NCI-H2029 (cell line): ENCODE data around the gene MDC1.
"Not testable (repeated sequence)": the region's sequence is repeated elsewhere in the genome, so short reads cannot be mapped to it uniquely, and the experiment has no call there.

ENCODE experiments used
- DNase-seq: peaks from one replicate; lab custom pipeline; 2025; lab: John Stamatoyannopoulos, UW

MDC1 gene, protein sequence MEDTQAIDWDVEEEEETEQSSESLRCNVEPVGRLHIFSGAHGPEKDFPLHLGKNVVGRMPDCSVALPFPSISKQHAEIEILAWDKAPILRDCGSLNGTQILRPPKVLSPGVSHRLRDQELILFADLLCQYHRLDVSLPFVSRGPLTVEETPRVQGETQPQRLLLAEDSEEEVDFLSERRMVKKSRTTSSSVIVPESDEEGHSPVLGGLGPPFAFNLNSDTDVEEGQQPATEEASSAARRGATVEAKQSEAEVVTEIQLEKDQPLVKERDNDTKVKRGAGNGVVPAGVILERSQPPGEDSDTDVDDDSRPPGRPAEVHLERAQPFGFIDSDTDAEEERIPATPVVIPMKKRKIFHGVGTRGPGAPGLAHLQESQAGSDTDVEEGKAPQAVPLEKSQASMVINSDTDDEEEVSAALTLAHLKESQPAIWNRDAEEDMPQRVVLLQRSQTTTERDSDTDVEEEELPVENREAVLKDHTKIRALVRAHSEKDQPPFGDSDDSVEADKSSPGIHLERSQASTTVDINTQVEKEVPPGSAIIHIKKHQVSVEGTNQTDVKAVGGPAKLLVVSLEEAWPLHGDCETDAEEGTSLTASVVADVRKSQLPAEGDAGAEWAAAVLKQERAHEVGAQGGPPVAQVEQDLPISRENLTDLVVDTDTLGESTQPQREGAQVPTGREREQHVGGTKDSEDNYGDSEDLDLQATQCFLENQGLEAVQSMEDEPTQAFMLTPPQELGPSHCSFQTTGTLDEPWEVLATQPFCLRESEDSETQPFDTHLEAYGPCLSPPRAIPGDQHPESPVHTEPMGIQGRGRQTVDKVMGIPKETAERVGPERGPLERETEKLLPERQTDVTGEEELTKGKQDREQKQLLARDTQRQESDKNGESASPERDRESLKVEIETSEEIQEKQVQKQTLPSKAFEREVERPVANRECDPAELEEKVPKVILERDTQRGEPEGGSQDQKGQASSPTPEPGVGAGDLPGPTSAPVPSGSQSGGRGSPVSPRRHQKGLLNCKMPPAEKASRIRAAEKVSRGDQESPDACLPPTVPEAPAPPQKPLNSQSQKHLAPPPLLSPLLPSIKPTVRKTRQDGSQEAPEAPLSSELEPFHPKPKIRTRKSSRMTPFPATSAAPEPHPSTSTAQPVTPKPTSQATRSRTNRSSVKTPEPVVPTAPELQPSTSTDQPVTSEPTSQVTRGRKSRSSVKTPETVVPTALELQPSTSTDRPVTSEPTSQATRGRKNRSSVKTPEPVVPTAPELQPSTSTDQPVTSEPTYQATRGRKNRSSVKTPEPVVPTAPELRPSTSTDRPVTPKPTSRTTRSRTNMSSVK (N-terminal part only)

DNA sequence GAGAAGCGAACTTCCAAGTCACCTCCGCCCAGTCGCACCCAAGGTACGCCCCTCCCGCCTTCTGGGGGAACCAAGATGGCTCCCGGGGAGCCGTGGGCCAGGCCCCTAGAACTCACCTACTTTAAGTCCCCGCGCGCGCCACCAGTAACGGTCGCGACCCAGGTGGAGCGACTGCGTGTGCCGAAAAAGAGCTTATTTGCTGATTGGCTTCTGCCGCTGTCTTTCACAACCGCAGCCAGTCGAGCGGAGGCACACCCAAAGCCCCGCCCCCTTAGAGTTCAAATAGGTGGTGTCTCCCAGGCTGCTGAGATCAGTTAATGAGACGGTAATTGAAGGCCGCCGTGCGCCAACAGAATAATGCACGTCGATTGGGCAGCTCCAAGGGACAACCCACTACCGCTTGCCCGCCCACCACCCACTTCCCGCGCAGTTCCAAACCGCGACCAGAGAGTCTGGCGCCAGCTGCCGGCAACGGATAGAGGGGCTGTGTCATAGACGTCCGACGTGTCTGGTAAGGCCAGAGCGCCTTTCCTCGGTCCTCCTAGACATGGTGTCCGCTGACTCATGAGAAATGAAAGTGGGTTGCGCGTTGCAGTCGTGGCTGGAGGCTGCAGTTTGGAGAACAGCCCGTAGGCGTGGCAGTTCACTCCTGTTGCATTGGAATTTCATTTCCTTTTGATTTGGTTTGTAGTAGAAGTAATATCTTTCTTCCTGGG lies at the start of gene MDC1:
Gene MDC1, minus strand, starts transcription at position 153 of the 716 bp plus-strand sequence. CDS start 2,106 bp downstream, outside the sequence.
- DNase-seq = peak; percentile 100

DNA sequence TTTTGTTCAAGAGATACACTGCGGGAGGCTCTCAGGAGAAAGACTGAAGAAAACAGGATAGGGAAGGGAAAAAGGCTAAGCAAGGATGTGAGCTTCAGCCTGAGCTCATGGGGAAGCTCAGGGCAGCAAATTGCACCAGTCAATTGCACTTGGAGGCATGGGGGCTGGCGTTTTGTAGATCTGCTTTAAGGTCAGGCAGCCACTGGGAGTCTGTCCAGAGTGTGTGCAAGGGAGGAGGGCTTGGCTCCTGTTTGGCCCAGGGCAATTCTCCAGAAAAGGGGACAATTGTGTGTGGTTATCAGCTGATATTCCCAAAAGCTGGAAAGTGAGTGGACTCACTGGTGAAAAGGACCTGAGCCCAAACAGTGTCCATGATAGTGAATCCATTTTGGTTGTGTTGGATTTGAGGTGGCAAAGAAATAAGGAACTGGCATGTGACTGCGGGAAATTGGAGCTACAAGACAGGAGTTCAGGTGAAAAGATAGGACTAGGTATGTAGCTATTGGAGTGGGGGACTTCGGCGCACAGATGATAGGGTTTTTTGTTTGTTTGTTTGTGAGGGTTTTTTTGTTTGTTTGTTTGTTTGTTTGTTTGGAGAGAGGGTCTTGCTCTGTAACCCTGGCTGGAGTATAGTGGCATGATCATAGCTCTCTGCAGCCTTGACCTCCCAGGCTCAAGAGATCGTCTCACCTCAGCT lies 49.5 kb upstream of the MDC1 start:
- DNase-seq = no peak

GRCh38 chr6:30765495-30765894 lies 48.4 kb upstream of the MDC1 start:
- DNase-seq = not testable (repeated sequence)

- not testable (repeated sequence) for DNase-seq
Measured at GRCh38 chr6:30764490-30765043, 47.5 kb upstream of the MDC1 start.

DNA sequence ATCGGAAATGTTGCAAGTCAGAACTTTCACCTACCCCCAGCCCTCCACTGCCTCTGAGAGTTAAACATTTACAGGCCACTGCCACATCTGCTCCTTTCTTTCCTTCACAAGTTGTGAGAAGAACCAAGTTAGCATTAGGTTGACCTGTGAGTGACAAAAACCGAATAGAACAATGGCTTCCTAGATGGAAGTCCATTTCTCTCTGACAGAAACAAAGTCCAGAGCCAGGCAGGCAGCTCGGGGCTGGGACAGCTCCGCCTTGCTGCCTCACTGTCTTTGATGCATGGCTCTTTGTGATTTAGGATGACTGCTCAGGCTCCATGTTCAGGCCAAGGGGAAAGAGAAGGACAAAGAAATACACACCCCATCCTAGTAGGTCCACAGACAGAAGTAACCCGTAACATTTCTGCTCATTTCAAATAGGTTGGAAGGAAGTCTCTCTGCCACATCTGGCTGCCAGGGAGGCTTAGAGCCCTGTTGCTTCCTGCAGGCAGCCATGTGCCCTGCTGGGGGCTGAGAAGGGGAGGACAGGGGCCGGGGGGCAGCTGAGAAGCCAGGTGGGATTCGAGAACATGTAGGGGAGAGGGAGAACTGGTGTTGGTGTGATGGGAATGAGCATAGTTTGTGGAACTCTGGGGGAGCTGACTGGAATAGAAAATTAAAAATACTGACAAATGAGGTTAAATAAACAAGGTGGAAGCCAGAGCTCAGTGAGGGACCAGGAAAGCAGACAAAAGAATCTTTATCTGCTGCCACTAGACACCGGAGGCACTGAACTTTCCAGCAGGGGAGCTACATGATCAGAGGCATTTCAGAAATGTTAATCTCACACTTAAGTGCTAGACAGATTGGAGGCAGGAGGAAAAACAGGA lies 46.8 kb upstream of the MDC1 start:
- no peak for DNase-seq

DNA sequence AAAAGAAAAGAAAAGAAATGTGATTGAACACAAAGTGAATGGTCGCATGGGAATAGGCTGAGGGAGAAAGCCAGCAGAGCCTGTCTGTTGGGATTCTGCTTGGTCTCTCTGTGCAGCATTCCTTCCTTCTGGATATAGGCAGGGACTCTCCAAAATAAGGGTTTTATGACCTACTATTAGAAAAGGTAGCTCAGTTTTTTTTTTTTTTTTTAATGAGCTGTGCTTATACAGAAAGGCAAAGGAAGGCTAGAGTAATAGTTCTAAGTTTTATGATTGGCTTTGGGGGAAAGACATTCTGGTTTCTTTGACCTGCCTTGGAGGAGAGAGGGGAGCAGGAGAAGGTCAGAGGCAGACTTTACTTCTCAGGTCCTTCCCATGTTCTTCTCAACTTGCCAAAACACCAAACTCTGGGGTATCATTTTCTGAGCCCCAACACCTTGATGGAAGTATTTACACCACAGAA lies 46.1 kb upstream of the MDC1 start:
- no peak for DNase-seq

- DNase-seq = no peak
Measured at GRCh38 chr6:30761791-30762429, 44.8 kb upstream of the MDC1 start.

- DNase-seq = no peak
Measured at GRCh38 chr6:30760549-30760948, 43.5 kb upstream of the MDC1 start.

- DNase-seq = no peak
Measured at GRCh38 chr6:30759575-30760239, 42.6 kb upstream of the MDC1 start.

DNA sequence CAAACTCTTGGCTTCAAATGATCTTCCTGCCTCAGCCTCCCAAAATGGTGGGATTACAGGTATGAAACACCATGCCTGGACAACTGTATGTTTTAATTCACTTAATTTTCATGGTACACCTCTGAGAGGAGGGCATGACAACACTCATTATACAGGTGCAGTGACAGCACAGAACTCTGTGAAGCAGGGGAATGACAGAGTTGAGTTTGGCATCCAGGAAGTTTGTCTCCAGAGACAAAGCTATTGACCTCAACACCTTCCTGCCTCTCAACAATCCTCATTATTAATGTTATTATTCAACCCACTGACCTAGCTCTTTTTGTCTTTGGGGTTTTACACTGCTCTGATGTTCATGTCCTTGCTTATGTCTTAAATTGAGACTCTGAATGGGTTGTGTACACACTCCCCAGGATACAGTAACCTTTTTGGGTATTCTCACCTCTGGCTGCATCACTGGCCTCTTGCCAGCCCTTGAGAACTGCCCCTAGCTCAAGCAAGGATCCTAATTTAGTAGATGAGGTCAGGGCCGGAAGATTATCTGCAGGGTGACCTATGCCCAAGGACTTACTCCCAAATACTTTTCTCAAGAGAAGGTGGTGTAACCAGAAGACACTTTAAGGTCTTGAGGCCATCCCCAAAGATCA lies 40.3 kb upstream of the MDC1 start:
- no peak for DNase-seq

- DNase-seq = not testable (repeated sequence)
Measured at GRCh38 chr6:30756405-30757003, 39.4 kb upstream of the MDC1 start.

GRCh38 chr6:30754631-30755030 lies 37.5 kb upstream of the MDC1 start:
- DNase-seq = no peak

DNA sequence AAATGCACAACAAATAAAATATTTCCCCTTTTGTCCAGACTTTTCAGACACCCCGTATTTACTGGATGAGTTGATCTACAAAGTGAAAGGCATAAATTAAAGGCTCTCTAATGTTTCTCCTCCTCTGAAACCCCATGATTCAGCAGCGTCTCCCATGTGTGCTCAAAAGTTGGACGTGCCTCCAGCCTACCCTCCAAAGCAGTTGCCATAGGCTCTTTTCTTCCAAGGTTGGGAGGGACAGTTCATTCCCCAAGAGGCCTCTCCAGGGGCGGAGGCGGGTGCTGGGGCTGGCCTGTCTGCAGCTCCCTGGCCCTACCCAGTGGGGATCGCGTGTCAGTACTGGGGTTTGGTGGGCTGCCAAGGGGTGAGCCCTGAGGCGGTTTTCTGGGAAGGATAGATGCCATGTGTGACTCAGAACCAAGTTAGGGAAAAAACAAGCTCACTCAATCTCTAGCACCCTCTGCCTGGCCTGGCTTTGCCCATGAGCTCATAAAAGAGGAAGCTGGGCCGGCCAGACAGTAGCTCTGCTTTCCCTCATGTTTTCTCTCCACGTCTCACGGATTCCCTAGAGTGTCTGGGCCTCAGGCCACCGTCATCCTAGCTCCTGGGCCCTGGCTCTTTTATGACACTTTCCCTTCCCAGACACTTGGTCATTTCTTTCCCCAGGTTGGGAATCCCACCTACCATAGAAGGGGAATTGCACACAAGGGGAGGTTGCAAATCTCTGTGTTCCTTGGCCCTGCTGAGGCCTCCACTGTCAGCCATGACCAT lies 35.3 kb upstream of the MDC1 start:
- DNase-seq = peak; percentile 14

- DNase-seq = no peak
Measured at GRCh38 chr6:30750379-30750668, 33.2 kb upstream of the MDC1 start.

DNA sequence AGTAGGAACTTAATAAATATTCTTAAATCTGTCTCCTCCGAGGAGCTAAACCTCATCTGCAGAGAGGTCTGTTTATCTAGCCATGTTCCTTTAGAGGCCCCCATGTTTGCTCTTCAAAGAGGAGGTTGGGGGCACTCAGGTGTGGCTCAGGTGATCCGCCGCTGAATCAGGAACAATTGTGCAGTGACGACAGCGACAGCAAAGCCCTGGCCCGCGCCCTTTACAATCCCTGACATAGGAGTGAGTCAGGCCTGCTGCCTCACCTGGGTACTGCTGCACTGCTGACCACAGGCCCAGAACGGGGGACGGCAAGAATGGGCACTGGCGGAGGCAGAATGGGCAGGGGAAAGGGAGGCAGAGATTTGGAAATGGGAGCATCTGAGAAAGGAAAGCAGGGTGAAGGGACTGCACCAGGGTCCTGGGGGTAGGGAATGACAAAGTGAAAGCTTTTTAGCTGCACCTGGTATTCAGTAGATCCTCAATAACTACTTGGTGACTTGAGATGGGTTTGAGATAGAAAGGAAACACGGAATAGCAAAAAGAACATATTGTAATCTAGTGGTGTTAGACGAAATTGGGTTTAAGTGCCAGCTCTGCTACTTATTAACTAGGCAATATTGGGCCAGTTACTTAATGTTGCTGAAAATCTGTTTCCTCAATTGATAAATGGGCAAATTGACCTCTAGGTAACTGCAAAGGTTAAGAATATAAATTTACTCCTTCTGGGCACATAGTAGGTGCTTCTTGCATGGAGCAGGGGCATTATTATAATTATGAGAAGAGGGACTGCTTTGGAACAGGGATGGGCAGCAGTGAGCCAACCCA lies 32.7 kb upstream of the MDC1 start:
- DNase-seq = no peak
